H9 (cell line): ENCODE results near the gene STX3. TPM values are rescaled to one million over a fixed set of nuclear protein-coding genes. Genes with fewer than 3 reads are reported as not detected.

Experiments
- DNase-seq: peaks from one replicate; pipeline ENCODE4 v3.0.0-alpha.2; 2017
- H2AFZ ChIP-seq: one replicate; pipeline ENCODE4 v1.6.1; 2013; ENCODE audit warnings: mild to moderate bottlenecking, low read length, control low read depth, moderate library complexity
- H2AK5ac ChIP-seq: 2 replicates; pipeline ENCODE4 v1.6.1; 2013; ENCODE audit warnings: low read length, control low read depth, mixed read lengths; ENCODE audit not compliant: insufficient read length
- H2BK120ac ChIP-seq: one replicate; pipeline ENCODE4 v1.6.1; 2013; ENCODE audit warnings: low read depth, mild to moderate bottlenecking, low read length, control low read depth, inconsistent platforms; ENCODE audit not compliant: poor library complexity, severe bottlenecking
- H2BK12ac ChIP-seq: 2 replicates; pipeline ENCODE4 v1.6.1; 2013; ENCODE audit warnings: low read length, control low read depth, mixed read lengths, low read depth; ENCODE audit not compliant: insufficient read length
- H2BK15ac ChIP-seq: 2 replicates; pipeline ENCODE4 v1.6.1; 2013; ENCODE audit warnings: low read depth, low read length, control low read depth
- H2BK20ac ChIP-seq: one replicate; pipeline ENCODE4 v1.6.1; 2013; ENCODE audit warnings: low read depth, mild to moderate bottlenecking, low read length, control low read depth, inconsistent platforms; ENCODE audit not compliant: poor library complexity, severe bottlenecking
- H2BK5ac ChIP-seq: 2 replicates; pipeline ENCODE4 v1.6.1; 2013; ENCODE audit warnings: low read length, control low read depth, mixed read lengths; ENCODE audit not compliant: insufficient read length
- H3K14ac ChIP-seq: 2 replicates; pipeline ENCODE4 v1.6.1; 2013; ENCODE audit warnings: low read length, control low read depth; ENCODE audit not compliant: insufficient read depth
- H3K18ac ChIP-seq: 2 replicates; pipeline ENCODE4 v1.6.1; 2013; ENCODE audit warnings: low read depth, mild to moderate bottlenecking, mixed read lengths, low read length, control low read depth; ENCODE audit not compliant: insufficient read length
- H3K23ac ChIP-seq: 2 replicates; pipeline ENCODE4 v1.6.1; 2013; ENCODE audit warnings: low read length, control low read depth, mixed read lengths, low read depth; ENCODE audit not compliant: insufficient read length
- H3K23me2 ChIP-seq: 2 replicates; pipeline ENCODE4 v1.6.1; 2013; ENCODE audit warnings: low read depth, mild to moderate bottlenecking, mixed read lengths, low read length, control low read depth; ENCODE audit not compliant: insufficient read length, poor library complexity, severe bottlenecking
- H3K27ac ChIP-seq: 2 replicates; pipeline ENCODE4 v1.5.1; 2013; ENCODE audit warnings: low read length, control low read depth, mixed read lengths, low read depth; ENCODE audit not compliant: insufficient read length
- H3K27me3 ChIP-seq: 2 replicates; pipeline ENCODE4 v1.6.1; 2013; ENCODE audit warnings: low read length, control low read depth, inconsistent platforms; ENCODE audit not compliant: insufficient read depth
- H3K4ac ChIP-seq: 2 replicates; pipeline ENCODE4 v1.6.1; 2013; ENCODE audit warnings: low read depth, mild to moderate bottlenecking, control low read depth, inconsistent platforms, low read length, moderate library complexity
- H3K4me1 ChIP-seq: 2 replicates; pipeline ENCODE4 v1.6.1; 2013; ENCODE audit warnings: low read length, control low read depth, inconsistent platforms; ENCODE audit not compliant: insufficient read depth
- H3K4me2 ChIP-seq: 2 replicates; pipeline ENCODE4 v1.6.1; 2013; ENCODE audit warnings: low read length, control low read depth, mixed read lengths; ENCODE audit not compliant: insufficient read length, insufficient read depth
- H3K56ac ChIP-seq: 2 replicates; pipeline ENCODE4 v1.6.1; 2013; ENCODE audit warnings: low read depth, mild to moderate bottlenecking, mixed read lengths, low read length, control low read depth; ENCODE audit not compliant: insufficient read length
- H3K79me1 ChIP-seq: 2 replicates; pipeline ENCODE4 v1.6.1; 2013; ENCODE audit warnings: low read depth, mild to moderate bottlenecking, moderate library complexity, low read length, control low read depth, inconsistent platforms; ENCODE audit not compliant: insufficient read depth, poor library complexity, severe bottlenecking
- H3K79me2 ChIP-seq: 2 replicates; pipeline ENCODE4 v1.6.1; 2013; ENCODE audit warnings: low read length, control low read depth, inconsistent platforms; ENCODE audit not compliant: insufficient read depth
- H3K9ac ChIP-seq: 2 replicates; pipeline ENCODE4 v1.6.1; 2013; ENCODE audit warnings: low read length, control low read depth, mixed read lengths; ENCODE audit not compliant: insufficient read length; ENCODE audit errors: extremely low read depth
- H3K9me3 ChIP-seq: one replicate; pipeline ENCODE4 v1.6.1; 2013; ENCODE audit warnings: low read depth, low read length, inconsistent platforms; ENCODE audit not compliant: control insufficient read depth
- H3T11ph ChIP-seq: one replicate; pipeline ENCODE4 v1.6.1; 2013; ENCODE audit warnings: mild to moderate bottlenecking, low read length, control low read depth, inconsistent platforms
- H4K20me1 ChIP-seq: one replicate; pipeline ENCODE4 v1.6.1; 2013; ENCODE audit not compliant: control insufficient read depth, insufficient read length, insufficient read depth
- H4K5ac ChIP-seq: 2 replicates; pipeline ENCODE4 v1.6.1; 2013; ENCODE audit warnings: low read depth, mild to moderate bottlenecking, mixed read lengths, low read length, control low read depth; ENCODE audit not compliant: insufficient read length
- H4K8ac ChIP-seq: replicated peaks from 2 replicates; pipeline ENCODE4 v1.6.1; 2013; ENCODE audit warnings: low read length, control low read depth, mixed read lengths, low read depth; ENCODE audit not compliant: insufficient read length
- H4K91ac ChIP-seq: 2 replicates; pipeline ENCODE4 v1.6.1; 2013; ENCODE audit warnings: low read depth, mild to moderate bottlenecking, moderate library complexity, mixed read lengths, low read length, control low read depth; ENCODE audit not compliant: insufficient read length
- H3K27ac Mint-ChIP-seq, 3 experiments: 2 replicates in 2 of 3; 3 replicates in 1 of 3; pipeline ENCODE4 v1.8.0; 2020 to 2021; ENCODE audit warnings: mixed read lengths in 3 of 3, mild to moderate bottlenecking in 1 of 3, moderate library complexity in 1 of 3
- H3K27me3 Mint-ChIP-seq: 2 replicates; pipeline ENCODE4 v1.8.0; 2021; ENCODE audit warnings: low read depth, mild to moderate bottlenecking, moderate library complexity, mixed read lengths
- H3K36me3 Mint-ChIP-seq, 3 experiments: 2 replicates in 2 of 3; 3 replicates in 1 of 3; pipeline ENCODE4 v1.8.0; 2020 to 2021; ENCODE audit warnings: low read depth in 3 of 3, mixed read lengths in 3 of 3; ENCODE audit not compliant: insufficient read depth in 1 of 3
- H3K4me1 Mint-ChIP-seq, 2 experiments: 2 replicates each; pipeline ENCODE4 v1.8.0; 2020; ENCODE audit warnings: mixed read lengths in 2 of 2
- H3K4me3 Mint-ChIP-seq, 2 experiments: 2 replicates in 1 of 2; 3 replicates in 1 of 2; pipeline ENCODE4 v1.8.0; 2020 to 2021; ENCODE audit warnings: mild to moderate bottlenecking in 2 of 2, mixed read lengths in 2 of 2, moderate library complexity in 1 of 2
- H3K9me3 Mint-ChIP-seq, 2 experiments: 2 replicates in 1 of 2; 3 replicates in 1 of 2; pipeline ENCODE4 v1.8.0; 2020; ENCODE audit warnings: mild to moderate bottlenecking in 2 of 2, mixed read lengths in 2 of 2, moderate library complexity in 1 of 2
- WGBS: extraction: QIAGEN DNeasy Blood & Tissue Kit; methylation state at CpG from one replicate; pipeline ENCODE4 v1.1.7; 2013; ENCODE audit warnings: missing lambda C conversion rate, low lambda C conversion rate, mixed read lengths; ENCODE audit not compliant: insufficient read length; ENCODE audit errors: extremely low coverage; 5-methylcytosine and 5-hydroxymethylcytosine counted together
- total RNA-seq: library from RNA; stranded (reverse); gene quantifications from 2 replicates; pipeline ENCODE4 v1.2.1, GENCODE V29; 2021
- TF ChIP-seq, protein P1 (sequence below): fragments of 200-600 bp; sonication (generic); conservative IDR thresholded peaks from 3 replicates; pipeline ENCODE4 v1.8.0; 2021; ENCODE audit warnings: antibody characterized with exemption, mild to moderate bottlenecking

The STX3 gene
- total RNA-seq, 1 experiment from 2014 or later, result 41.0 TPM

DNA sequence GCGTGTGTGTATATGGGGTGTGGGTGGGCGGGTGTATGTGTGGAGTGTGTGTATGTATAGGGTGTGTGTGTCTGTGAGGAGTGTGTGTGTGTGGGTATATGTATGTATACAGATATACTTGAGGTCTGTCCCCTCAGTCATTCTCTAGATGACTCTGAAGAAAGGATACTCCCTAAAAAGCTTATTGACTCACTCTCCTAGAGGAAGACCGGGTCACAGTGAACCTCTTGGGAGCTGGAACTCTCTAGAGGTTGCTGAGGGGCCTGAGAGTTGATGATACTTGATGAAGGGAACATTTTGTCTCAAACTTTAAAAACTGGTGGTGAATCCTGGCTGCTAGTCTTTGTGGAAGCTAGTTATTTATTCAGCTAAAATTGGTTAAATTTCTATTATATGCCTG, 15.1 kb downstream of the STX3 start:
- Mint-ChIP-seq H3K4me1 (peaks cover 3 to 6% of the 10 kb centered on the region in 2 experiments; a peak in 2 of 4 replicates), H3K36me3 (peaks cover 5 to 19% (median 10%) of the 10 kb centered on the region in 3 experiments; a peak in 6 of 7 replicates), H3K4me3 (no peak overlapping the region), H3K27me3 (no peaks in the 10 kb centered on the region), H3K27ac (no peak overlapping the region), H3K9me3 (no peaks in the 10 kb centered on the region)
- Histone ChIP-seq H3K4me2 (no peak overlapping the region), H4K91ac (no peak overlapping the region), H2AFZ (no peak overlapping the region), H2BK120ac (no peak overlapping the region), H4K20me1 (no peaks in the 10 kb centered on the region), H3K23ac (no peak overlapping the region), H3K9me3 (no peaks in the 10 kb centered on the region), H3K56ac (no peak overlapping the region), H3K9ac (no peak overlapping the region), H3K4me1 (no peaks in the 10 kb centered on the region; the same call in 1 of the 2 replicates), H2BK12ac (no peak overlapping the region), H3K14ac (no peak overlapping the region), H2BK15ac (no peak overlapping the region), H2AK5ac (no peak overlapping the region), H2BK20ac (no peak overlapping the region), H4K5ac (no peak overlapping the region), H3K79me1 (peaks cover 11% of the 10 kb centered on the region), H2BK5ac (no peak overlapping the region), H3T11ph (no peak overlapping the region), H3K18ac (no peak overlapping the region), H3K23me2 (no peaks in the 10 kb centered on the region), H3K27ac (no peak overlapping the region), H3K79me2 (peaks cover 16% of the 10 kb centered on the region; the same call in 1 of the 2 replicates), H4K8ac (no peak overlapping the region), H3K27me3 (no peaks in the 10 kb centered on the region), H3K4ac (no peak overlapping the region)
- no peak for DNase-seq
- TF ChIP-seq, protein P1, sequence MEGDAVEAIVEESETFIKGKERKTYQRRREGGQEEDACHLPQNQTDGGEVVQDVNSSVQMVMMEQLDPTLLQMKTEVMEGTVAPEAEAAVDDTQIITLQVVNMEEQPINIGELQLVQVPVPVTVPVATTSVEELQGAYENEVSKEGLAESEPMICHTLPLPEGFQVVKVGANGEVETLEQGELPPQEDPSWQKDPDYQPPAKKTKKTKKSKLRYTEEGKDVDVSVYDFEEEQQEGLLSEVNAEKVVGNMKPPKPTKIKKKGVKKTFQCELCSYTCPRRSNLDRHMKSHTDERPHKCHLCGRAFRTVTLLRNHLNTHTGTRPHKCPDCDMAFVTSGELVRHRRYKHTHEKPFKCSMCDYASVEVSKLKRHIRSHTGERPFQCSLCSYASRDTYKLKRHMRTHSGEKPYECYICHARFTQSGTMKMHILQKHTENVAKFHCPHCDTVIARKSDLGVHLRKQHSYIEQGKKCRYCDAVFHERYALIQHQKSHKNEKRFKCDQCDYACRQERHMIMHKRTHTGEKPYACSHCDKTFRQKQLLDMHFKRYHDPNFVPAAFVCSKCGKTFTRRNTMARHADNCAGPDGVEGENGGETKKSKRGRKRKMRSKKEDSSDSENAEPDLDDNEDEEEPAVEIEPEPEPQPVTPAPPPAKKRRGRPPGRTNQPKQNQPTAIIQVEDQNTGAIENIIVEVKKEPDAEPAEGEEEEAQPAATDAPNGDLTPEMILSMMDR, result no peak
- WGBS, result 100% methylated on average over 2 of the region's 3 CpGs
